GM12878 (cell line): ENCODE data around the gene RRP15. TPM values are rescaled to one million over a fixed set of nuclear protein-coding genes. Genes with fewer than 3 reads are reported as not detected.

Experiments used
- ATAC-seq: fragments of 200-7000 bp; cut with Tn5 transposase; 3 replicates; pipeline ENCODE4 v1.9.1; 2020; ENCODE audit warnings: mild to moderate bottlenecking, moderate library complexity
- BruUV-seq: library from RNA; stranded (reverse); fragments of 400-500 nt; replicated peaks from 2 replicates; lab custom pipeline; 2021; lab: Mats Ljungman, UMichigan
- CTCF ChIA-PET: fragments of 300-600 bp; sonication (Branson Sonifier 250); formaldehyde crosslinking; extraction: SDS; loops from one replicate; lab custom pipeline; 2021; ENCODE audit warnings: inconsistent platforms; lab: Yijun Ruan, JAX
- POLR2A ChIA-PET: fragments of 350-600 bp; formaldehyde crosslinking; extraction: SDS; loops from one replicate; lab custom pipeline; 2021; ENCODE audit warnings: inconsistent platforms; lab: Charles Lee
- RAD21 ChIA-PET: fragments of 300-600 bp; sonication (Branson Sonifier 250); formaldehyde crosslinking; loops from one replicate; lab custom pipeline; 2023; ENCODE audit warnings: antibody characterized with exemption; ENCODE audit not compliant: unreplicated experiment; lab: Charles Lee
- SMC1A ChIA-PET: fragments of 300-600 bp; sonication (Branson Sonifier 250); formaldehyde crosslinking; loops from one replicate; lab custom pipeline; 2023; ENCODE audit not compliant: unreplicated experiment, uncharacterized antibody; lab: Charles Lee
- DNase-seq: peaks from one replicate; pipeline ENCODE4 v3.0.0-alpha.2; 2011; ENCODE audit warnings: low read depth, low spot score
- FAIRE-seq: peaks from 3 replicates; lab custom pipeline; 2011; peaks lifted over from hg19 to GRCh38; lab: Jason Lieb, UNC
- H2AFZ ChIP-seq: 2 replicates; pipeline ENCODE4 v1.6.0; 2011; ENCODE audit warnings: low read depth, low read length, control low read depth; ENCODE audit not compliant: control insufficient read depth
- H3K27ac ChIP-seq: 2 replicates; pipeline ENCODE4 v1.5.1; 2011; ENCODE audit warnings: control low read depth; ENCODE audit not compliant: control insufficient read depth, insufficient read depth
- H3K27me3 ChIP-seq, 2 experiments: replicated peaks in 1 of 2; 2 replicates each; pipeline versions ENCODE4 v1.6.0 to v1.6.1; 2011; ENCODE audit warnings: low read length in 1 of 2; ENCODE audit not compliant: control insufficient read depth in 2 of 2, insufficient read depth in 2 of 2
- H3K36me3 ChIP-seq, 2 experiments: 2 replicates each; pipeline ENCODE4 v1.5.1; 2011; ENCODE audit warnings: low read length in 1 of 2; ENCODE audit not compliant: control insufficient read depth in 2 of 2, insufficient read depth in 2 of 2
- H3K4me1 ChIP-seq: 2 replicates; pipeline ENCODE4 v1.6.1; 2011; ENCODE audit warnings: mild to moderate bottlenecking, low read length, moderate library complexity, mixed read lengths; ENCODE audit not compliant: control insufficient read depth, insufficient read depth
- H3K4me2 ChIP-seq: 2 replicates; pipeline ENCODE4 v1.6.0; 2011; ENCODE audit warnings: control low read depth; ENCODE audit not compliant: control insufficient read depth, insufficient read depth
- H3K4me3 ChIP-seq: fragments of 200-600 bp; sonication (generic); 2 replicates; pipeline ENCODE4 v1.5.1; 2016
- H3K79me2 ChIP-seq: 2 replicates; pipeline ENCODE4 v1.6.0; 2011; ENCODE audit warnings: low read length; ENCODE audit not compliant: control insufficient read depth, insufficient read depth
- H3K9ac ChIP-seq: 2 replicates; pipeline ENCODE4 v1.8.0; 2011; ENCODE audit warnings: low read length, control low read depth, mixed read lengths; ENCODE audit not compliant: control insufficient read depth, insufficient read depth
- H3K9me3 ChIP-seq: replicated peaks from 3 replicates; pipeline ENCODE4 v1.5.1; 2011; ENCODE audit warnings: mild to moderate bottlenecking, low read length; ENCODE audit not compliant: control insufficient read depth, insufficient read depth
- H4K20me1 ChIP-seq: 2 replicates; pipeline ENCODE4 v1.6.0; 2011; ENCODE audit not compliant: control insufficient read depth, insufficient read depth
- BCLAF1 ChIP-seq: fragments of 450-650 bp; IDR thresholded peaks from 2 replicates; pipeline ENCODE4 v1.6.1; 2017; ENCODE audit warnings: antibody characterized with exemption, mild to moderate bottlenecking, moderate library complexity
- CREB1 ChIP-seq: IDR thresholded peaks from 2 replicates; pipeline ENCODE4 v1.6.1; 2012; ENCODE audit warnings: low read depth, mild to moderate bottlenecking, inconsistent platforms
- CTCF ChIP-seq, 3 experiments: IDR thresholded peaks in 2 of 3; conservative IDR thresholded peaks in 1 of 3; 2 replicates each; pipeline ENCODE4 v1.5.1; 2011; ENCODE audit warnings: low read depth in 3 of 3, low read length in 3 of 3, mild to moderate bottlenecking in 3 of 3, control low read depth in 2 of 3, moderate library complexity in 2 of 3, inconsistent platforms in 1 of 3, mixed read lengths in 1 of 3; ENCODE audit not compliant: control insufficient read depth in 2 of 3, insufficient read depth in 1 of 3; ENCODE audit errors: extremely low read depth in 1 of 3
- ESRRA ChIP-seq: IDR thresholded peaks from 2 replicates; pipeline ENCODE4 v1.6.1; 2012; ENCODE audit warnings: mild to moderate bottlenecking, low read length, improper control_type of control experiment
- MEF2B ChIP-seq: fragments of 450-650 bp; IDR thresholded peaks from 2 replicates; pipeline ENCODE4 v1.6.1; 2018; ENCODE audit warnings: mild to moderate bottlenecking, moderate library complexity; ENCODE audit not compliant: partially characterized antibody, poor library complexity, severe bottlenecking
- NFYA ChIP-seq: IDR thresholded peaks from 2 replicates; pipeline ENCODE4 v1.6.1; 2011; ENCODE audit warnings: low read depth, mild to moderate bottlenecking, low read length, improper control_type of control experiment, borderline replicate concordance
- RAD21 ChIP-seq: IDR thresholded peaks from 2 replicates; pipeline ENCODE4 v1.6.1; 2011; ENCODE audit warnings: mild to moderate bottlenecking, low read depth, low read length, moderate library complexity; ENCODE audit not compliant: insufficient read depth
- RUNX3 ChIP-seq: IDR thresholded peaks from 2 replicates; pipeline ENCODE4 v1.6.1; 2012; ENCODE audit warnings: low read length, inconsistent platforms
- SMARCA5 ChIP-seq: fragments of 450-650 bp; IDR thresholded peaks from 2 replicates; pipeline ENCODE4 v1.6.1; 2017; ENCODE audit warnings: mild to moderate bottlenecking
- SMC3 ChIP-seq: IDR thresholded peaks from 2 replicates; pipeline ENCODE4 v1.6.1; 2011; ENCODE audit warnings: low read length, improper control_type of control experiment, borderline replicate concordance
- SPI1 ChIP-seq: IDR thresholded peaks from 2 replicates; pipeline ENCODE4 v1.6.1; 2011; ENCODE audit warnings: low read depth, mild to moderate bottlenecking, low read length, moderate library complexity, borderline replicate concordance; ENCODE audit not compliant: insufficient read depth
- WRNIP1 ChIP-seq: IDR thresholded peaks from 2 replicates; pipeline ENCODE4 v1.6.1; 2011; ENCODE audit warnings: low read depth, low read length, improper control_type of control experiment, borderline replicate concordance
- ZNF592 ChIP-seq: fragments of 450-650 bp; IDR thresholded peaks from 2 replicates; pipeline ENCODE4 v1.6.1; 2017; ENCODE audit warnings: mild to moderate bottlenecking, moderate library complexity
- WGBS: methylation state at CpG from one replicate; pipeline ENCODE4 v1.1.6; 2016; ENCODE audit warnings: low lambda C conversion rate; ENCODE audit not compliant: insufficient replicate concordance, insufficient coverage; ENCODE audit errors: missing lambda C conversion rate; 5-methylcytosine and 5-hydroxymethylcytosine counted together
- in situ Hi-C: fragments of 300-500 bp; cut with MboI; formaldehyde crosslinking; loops from 9 replicates; pipeline ENCODE4 v1.14.3; 2018; ENCODE audit warnings: mixed read lengths
- intact Hi-C: fragments of 100-400 bp; cut with micrococcal nuclease; formaldehyde crosslinking; loops from one replicate; pipeline ENCODE4 v1.14.2; 2022; ENCODE audit not compliant: unreplicated experiment
- polyA plus RNA-seq, 11 experiments: library from polyadenylated mRNA; depleted of rRNA in 4 of 11; unstranded in 6 of 11; stranded (reverse) in 5 of 11; fragments of >200 nt; fragmentation: Nextera tagmentation in 4 of 11; fragmentation: Illumina TruSeq in 1 of 11; extraction: Ambion mirVana in 4 of 11; extraction: Trizol in 1 of 11; gene quantifications; 1 replicate in 1 of 11; 2 replicates in 10 of 11; pipeline versions ENCODE4 v1.2.1 to v1.2.3, GENCODE V29; 2011 to 2016; ENCODE audit warnings: inconsistent platforms in 2 of 11, missing spikeins in 2 of 11, low read depth in 1 of 11
- total RNA-seq, 4 experiments: library from RNA; depleted of rRNA in 3 of 4; stranded (reverse); fragments of >200 nt in 3 of 4; fragmentation: Illumina TruSeq in 1 of 4; extraction: Trizol in 1 of 4; gene quantifications; 2 replicates each; pipeline versions ENCODE4 v1.2.1 to v1.2.3, GENCODE V29; 2013 to 2021

The RRP15 gene
- total and polyA plus RNA-seq, 10 of the 15 experiments (the other 5 are each of a cell fraction or from before 2014, with no cell fraction given) = 5.6 to 37.8 (median 19.1) TPM

GRCh38 chr1:218357893-218358232 lies 72.8 kb downstream of the RRP15 start (continued):
- no peak for TF ChIP-seq ZNF592
- TF ChIP-seq SPI1 = no peak
- no peak for TF ChIP-seq MEF2B
- no peak for TF ChIP-seq RUNX3
- TF ChIP-seq SMARCA5 = no peak
- TF ChIP-seq WRNIP1 = no peak
- no peak for TF ChIP-seq CREB1
- TF ChIP-seq, all 136 proteins: peak for 0

- Histone ChIP-seq H3K4me3 (no peak overlapping the region), H3K4me2 (no peak overlapping the region), H3K9ac (no peak overlapping the region), H4K20me1 (no peaks in the 10 kb centered on the region), H3K79me2 (no peaks in the 10 kb centered on the region), H3K36me3 (no peaks in the 10 kb centered on the region), H3K4me1 (no peaks in the 10 kb centered on the region), H3K9me3 (no peaks in the 10 kb centered on the region), H2AFZ (no peak overlapping the region), H3K27ac (no peak overlapping the region), H3K27me3 (no peaks in the 10 kb centered on the region)
- WGBS = 69% methylated on average over 7 of the region's 7 CpGs
- no peak for ATAC-seq
- BruUV-seq = no TSS peak
- ChIA-PET SMC1A (no interaction called here), RAD21 (no interaction called here), POLR2A (no interaction called here), CTCF (no interaction called here)
- DNase-seq = no peak
- intact Hi-C loops (no loop called here), in situ Hi-C loops (no loop called here)
- FAIRE-seq = no peak
- TF ChIP-seq ESRRA (no peak), BCLAF1 (no peak), SMC3 (peak; percentile 16; the same call in 1 of the 2 replicates), RUNX3 (no peak), RAD21 (peak; percentile 38), NFYA (no peak), CTCF (IDR thresholded peaks at IDR 0.05 in 2 of 3, conservative IDR thresholded peaks at IDR 0.05 in 1 of 3; ENCODE audit: control insufficient read depth in 2 of 3, extremely low read depth in 1 of 3, insufficient read depth in 1 of 3, low read depth in 3 of 3, low read length in 3 of 3) (peak; percentile 17 to 38 (median 20); a peak in 4 of 6 replicates)
These were observed 76.4 kb downstream of the RRP15 start for GRCh38 chr1:218361298-218362065.
